GM18867 (cell line): Measurements from ENCODE around the gene FXYD1.
"Not testable (repeated sequence)": the region's sequence is repeated elsewhere in the genome, so short reads cannot be mapped to it uniquely, and the experiment has no call there.

Source experiments
- ATAC-seq: cut with Tn5 transposase; IDR thresholded peaks from one replicate; pipeline ENCODE4 v1.9.1; 2021; ENCODE audit warnings: mild to moderate bottlenecking, moderate library complexity; ENCODE audit not compliant: unreplicated experiment

FXYD1 gene

GRCh38 chr19:35138305-35138892, at the start of gene FXYD1:
Gene FXYD1, plus strand, starts transcription at chr19:35138824. Its CDS starts 1,256 bp downstream, at chr19:35140080.
- ATAC-seq, result no peak

- no peak for ATAC-seq
Observed at GRCh38 chr19:35089554-35089953, 49.1 kb upstream of the FXYD1 start.

- no peak for ATAC-seq
Observed at GRCh38 chr19:35090160-35090505, 48.5 kb upstream of the FXYD1 start.

- ATAC-seq, result no peak
Observed at GRCh38 chr19:35090506-35091214, 48.0 kb upstream of the FXYD1 start.

- no peak for ATAC-seq
Observed at GRCh38 chr19:35093430-35093829, 45.2 kb upstream of the FXYD1 start.

GRCh38 chr19:35093941-35094647, 44.5 kb upstream of the FXYD1 start:
- no peak for ATAC-seq

GRCh38 chr19:35094656-35095055, 44.0 kb upstream of the FXYD1 start:
- no peak for ATAC-seq

GRCh38 chr19:35095667-35096368, 42.8 kb upstream of the FXYD1 start:
- ATAC-seq, result no peak

- ATAC-seq, result no peak
Observed at GRCh38 chr19:35098413-35099049, 40.1 kb upstream of the FXYD1 start.

GRCh38 chr19:35099155-35099896, 39.3 kb upstream of the FXYD1 start:
- ATAC-seq, result no peak

GRCh38 chr19:35099897-35100275, 38.7 kb upstream of the FXYD1 start:
- no peak for ATAC-seq

- ATAC-seq, result no peak
Observed at GRCh38 chr19:35100588-35101533, 37.8 kb upstream of the FXYD1 start.

- not testable (repeated sequence) for ATAC-seq
Observed at GRCh38 chr19:35101949-35102348, 36.7 kb upstream of the FXYD1 start.

- ATAC-seq, result not testable (repeated sequence)
Observed at GRCh38 chr19:35103614-35104013, 35.0 kb upstream of the FXYD1 start.

GRCh38 chr19:35104361-35104760, 34.3 kb upstream of the FXYD1 start:
- ATAC-seq, result no peak

GRCh38 chr19:35105047-35105410, 33.6 kb upstream of the FXYD1 start:
- ATAC-seq, result no peak

GRCh38 chr19:35105411-35106290, 33.0 kb upstream of the FXYD1 start:
- no peak for ATAC-seq

- no peak for ATAC-seq
Observed at GRCh38 chr19:35106291-35106583, 32.4 kb upstream of the FXYD1 start.
